CD14-positive monocyte (primary cell): Measurements from ENCODE around the gene LSMEM2. TPM values are rescaled to one million over a fixed set of nuclear protein-coding genes. Genes with fewer than 3 reads are reported as not detected.

Source experiments
- DNase-seq, 3 donors: peaks; one replicate each; pipeline ENCODE4 v3.0.0-alpha.2; 2011 to 2022
- H2AFZ ChIP-seq: 2 replicates; pipeline ENCODE4 v1.6.0; 2012; ENCODE audit warnings: mild to moderate bottlenecking, low read depth, low read length, inconsistent platforms; ENCODE audit not compliant: insufficient read depth, poor library complexity, severe bottlenecking
- H3K27ac ChIP-seq, 2 donors: 1 replicate in 1 of 2; 2 replicates in 1 of 2; pipeline ENCODE4 v1.5.1; 2012 to 2013; ENCODE audit warnings: low read length in 2 of 2, control low read depth in 1 of 2, inconsistent platforms in 1 of 2, low read depth in 1 of 2, mild to moderate bottlenecking in 1 of 2
- H3K27me3 ChIP-seq, 2 donors: one replicate each; pipeline versions ENCODE4 v1.6.0 to v1.6.1; 2011 to 2013; ENCODE audit warnings: low read length in 2 of 2; ENCODE audit not compliant: control insufficient read depth in 2 of 2, insufficient read depth in 2 of 2
- H3K36me3 ChIP-seq, 2 donors: replicated peaks in 1 of 2; 1 replicate in 1 of 2; 2 replicates in 1 of 2; pipeline versions ENCODE4 v1.5.1 to v1.6.1; 2012 to 2013; ENCODE audit warnings: low read length in 2 of 2, control low read depth in 1 of 2, inconsistent platforms in 1 of 2, mild to moderate bottlenecking in 1 of 2; ENCODE audit not compliant: insufficient read depth in 2 of 2, control insufficient read depth in 1 of 2
- H3K4me1 ChIP-seq, 2 donors: 1 replicate in 1 of 2; 2 replicates in 1 of 2; pipeline versions ENCODE4 v1.5.1 to v1.6.1; 2012 to 2013; ENCODE audit warnings: low read length in 2 of 2, control low read depth in 1 of 2, inconsistent platforms in 1 of 2, mild to moderate bottlenecking in 1 of 2, moderate library complexity in 1 of 2; ENCODE audit not compliant: insufficient read depth in 2 of 2, control insufficient read depth in 1 of 2
- H3K4me2 ChIP-seq: replicated peaks from 2 replicates; pipeline ENCODE3; 2012; ENCODE audit warnings: low read length, moderate library complexity, mild to moderate bottlenecking; ENCODE audit not compliant: poor library complexity, severe bottlenecking; ENCODE audit errors: extremely low read depth
- H3K4me3 ChIP-seq, 3 experiments: fragments of 200-600 bp in 1 of 3; sonication (generic) in 1 of 3; replicated peaks in 1 of 3; 1 replicate in 2 of 3; 2 replicates in 1 of 3; pipeline ENCODE4 v1.5.1; 2011 to 2013; ENCODE audit warnings: low read length in 3 of 3, mild to moderate bottlenecking in 3 of 3, control low read depth in 2 of 3, low read depth in 2 of 3, inconsistent platforms in 1 of 3, moderate library complexity in 1 of 3
- H3K79me2 ChIP-seq: 2 replicates; pipeline ENCODE4 v1.6.0; 2012; ENCODE audit warnings: mild to moderate bottlenecking, control low read depth, inconsistent platforms, low read length, moderate library complexity; ENCODE audit not compliant: insufficient read depth
- H3K9ac ChIP-seq: 2 replicates; pipeline ENCODE4 v1.6.0; 2017; ENCODE audit warnings: low read length, mild to moderate bottlenecking; ENCODE audit not compliant: insufficient read depth, poor library complexity, severe bottlenecking
- H3K9me3 ChIP-seq, 2 donors: replicated peaks in 1 of 2; 1 replicate in 1 of 2; 2 replicates in 1 of 2; pipeline versions ENCODE4 v1.5.1 to v1.6.1; 2012 to 2013; ENCODE audit warnings: low read length in 2 of 2, control low read depth in 1 of 2; ENCODE audit not compliant: control insufficient read depth in 1 of 2, insufficient read depth in 1 of 2
- H4K20me1 ChIP-seq: 2 replicates; pipeline ENCODE4 v1.6.0; 2012; ENCODE audit warnings: mild to moderate bottlenecking, low read length, control low read depth, moderate library complexity; ENCODE audit not compliant: insufficient read depth
- H3K27ac Mint-ChIP-seq, 7 donors: one replicate each; pipeline ENCODE4 v1.8.0; 2020; ENCODE audit warnings: mild to moderate bottlenecking in 7 of 7, mixed read lengths in 7 of 7, moderate library complexity in 6 of 7, inconsistent platforms in 2 of 7
- H3K27me3 Mint-ChIP-seq, 3 donors: one replicate each; pipeline ENCODE4 v1.8.0; 2021 to 2022; ENCODE audit warnings: low read depth in 3 of 3, mild to moderate bottlenecking in 3 of 3, mixed read lengths in 3 of 3, moderate library complexity in 3 of 3, inconsistent platforms in 1 of 3
- H3K36me3 Mint-ChIP-seq, 2 donors: one replicate each; pipeline ENCODE4 v1.8.0; 2020; ENCODE audit warnings: mixed read lengths in 2 of 2, inconsistent platforms in 1 of 2, mild to moderate bottlenecking in 1 of 2
- H3K4me1 Mint-ChIP-seq: one replicate; pipeline ENCODE4 v1.8.0; 2020; ENCODE audit warnings: mild to moderate bottlenecking, mixed read lengths
- H3K4me3 Mint-ChIP-seq, 2 donors: one replicate each; pipeline ENCODE4 v1.8.0; 2020; ENCODE audit warnings: mild to moderate bottlenecking in 2 of 2, mixed read lengths in 2 of 2, moderate library complexity in 1 of 2
- H3K9me3 Mint-ChIP-seq, 7 donors: one replicate each; pipeline ENCODE4 v1.8.0; 2020 to 2022; ENCODE audit warnings: mixed read lengths in 7 of 7, mild to moderate bottlenecking in 6 of 7, moderate library complexity in 6 of 7, inconsistent platforms in 2 of 7
- CTCF ChIP-seq: fragments of 200-600 bp; IDR thresholded peaks from one replicate; pipeline ENCODE4 v1.8.0; 2022; ENCODE audit warnings: antibody characterized with exemption, mild to moderate bottlenecking
- WGBS: methylation state at CpG from one replicate; pipeline ENCODE4 v1.1.5; 2013; ENCODE audit warnings: missing lambda C conversion rate; ENCODE audit not compliant: insufficient coverage; 5-methylcytosine and 5-hydroxymethylcytosine counted together
- intact Hi-C, 2 donors: fragments of 100-400 bp; cut with micrococcal nuclease; formaldehyde crosslinking; loops; one replicate each; pipeline versions ENCODE4 v1.15.0 to v1.15.1; 2023
- polyA plus RNA-seq, 3 donors: library from polyadenylated mRNA; depleted of rRNA in 1 of 3; unstranded in 2 of 3; stranded (reverse) in 1 of 3; fragments of 300-500 nt in 2 of 3; fragments of >200 nt in 1 of 3; fragmentation: Illumina TruSeq in 2 of 3; gene quantifications; 1 replicate in 2 of 3; 2 replicates in 1 of 3; pipeline ENCODE4 v1.2.3, GENCODE V29; 2012 to 2021

The LSMEM2 gene
- polyA plus RNA-seq, 3 donors = not detected

- WGBS = 98% methylated on average over 15 of the region's 16 CpGs
- H3K27me3 ChIP-seq = no peaks in the 10 kb centered on the region
- H3K36me3 ChIP-seq = peaks cover 0 to 29% of the 10 kb centered on the region in 2 donors
- peak overlapping the region in 1 of 3 experiments; percentile 90 for H3K4me3 ChIP-seq
- H3K4me2 ChIP-seq = peak overlapping the region; percentile 87
- intact Hi-C loops = no loop called here
- peak overlapping the region; percentile 18 to 81 for H3K27ac ChIP-seq
- no peaks in the 10 kb centered on the region for H4K20me1 ChIP-seq
- no peak for DNase-seq
- Mint-ChIP-seq H3K27ac (peak overlapping the region in 5 of 7 donors; percentile 79 to 92 (median 85)), H3K4me3 (peak overlapping the region; percentile 66 to 85), H3K36me3 (peaks cover 20 to 39% of the 10 kb centered on the region in 2 donors), H3K9me3 (no peaks in the 10 kb centered on the region), H3K27me3 (peaks cover 0 to 6% (median 2%) of the 10 kb centered on the region in 3 donors), H3K4me1 (peaks cover 67% of the 10 kb centered on the region)
- H3K9ac ChIP-seq = peak overlapping the region; percentile 54
- peaks cover 64 to 74% of the 10 kb centered on the region in 2 donors for H3K4me1 ChIP-seq
- TF ChIP-seq CTCF = no peak
- H3K79me2 ChIP-seq = peaks cover 21% of the 10 kb centered on the region
- H3K9me3 ChIP-seq = no peaks in the 10 kb centered on the region
- H2AFZ ChIP-seq = peak overlapping the region; percentile 80
Measured at GRCh38 chr3:50319181-50319893, 40.5 kb downstream of the LSMEM2 start.

- Histone ChIP-seq H3K4me2 (peak overlapping the region; percentile 87), H3K9me3 (no peaks in the 10 kb centered on the region), H3K36me3 (peaks cover 0 to 28% of the 10 kb centered on the region in 2 donors), H3K4me3 (peak overlapping the region; percentile 60 to 90 (median 77)), H3K79me2 (peaks cover 21% of the 10 kb centered on the region), H2AFZ (no peak overlapping the region), H3K4me1 (peaks cover 71 to 81% of the 10 kb centered on the region in 2 donors), H4K20me1 (peaks cover 2% of the 10 kb centered on the region), H3K9ac (peak overlapping the region; percentile 90), H3K27me3 (no peaks in the 10 kb centered on the region), H3K27ac (peak overlapping the region; percentile 18 to 81)
- Mint-ChIP-seq H3K27me3 (peaks cover 0 to 5% (median 2%) of the 10 kb centered on the region in 3 donors), H3K4me1 (peaks cover 74% of the 10 kb centered on the region), H3K27ac (peak overlapping the region in 3 of 7 donors; percentile 74 to 87 (median 80)), H3K36me3 (peaks cover 22 to 41% of the 10 kb centered on the region in 2 donors), H3K9me3 (no peaks in the 10 kb centered on the region), H3K4me3 (peak overlapping the region; percentile 86 to 94)
- 97% methylated on average over 26 of the region's 29 CpGs for WGBS
- no peak for DNase-seq
- TF ChIP-seq CTCF = no peak
- intact Hi-C loops = loop anchor here (2.0 kb wide), 1 partner anchor 21 kb away; the partner anchor contains the start of genes HYAL3 (in 2 of the 2) and NAA80 (in 2 of the 2)
Measured at GRCh38 chr3:50319894-50320625, 41.2 kb downstream of the LSMEM2 start.
